ENCODE measurements around the gene AR.

GRCh38 chrX:67523932-67524331 lies 19.9 kb upstream of the AR start:
- TF ChIP-seq CTCF (IDR thresholded peaks at IDR 0.05) (no peak), POLR2A (IDR thresholded peaks at IDR 0.05) (no peak), POLR2AphosphoS5 (IDR thresholded peaks at IDR 0.05) (no peak)

Measured in suprapubic skin (tissue), 4 donors.